Neutrophil (primary cell): ENCODE measurements around the gene OSBPL6.

Source experiments
- H3K27ac ChIP-seq: fragments of 200-600 bp; sonication (generic); 2 replicates; pipeline ENCODE4 v1.5.1; 2016; ENCODE audit warnings: mild to moderate bottlenecking, moderate library complexity
- H3K27me3 ChIP-seq: fragments of 200-600 bp; sonication (generic); 2 replicates; pipeline ENCODE4 v1.6.0; 2016; ENCODE audit warnings: mild to moderate bottlenecking
- H3K36me3 ChIP-seq: fragments of 200-600 bp; sonication (generic); 2 replicates; pipeline ENCODE4 v1.5.1; 2017
- H3K4me1 ChIP-seq, 2 experiments: fragments of 200-600 bp in 1 of 2; sonication (generic) in 1 of 2; 1 replicate in 1 of 2; 2 replicates in 1 of 2; pipeline versions ENCODE4 v1.5.1 to v1.6.1; 2013 to 2016; ENCODE audit warnings: low read depth in 1 of 2, low read length in 1 of 2, mild to moderate bottlenecking in 1 of 2, moderate library complexity in 1 of 2; ENCODE audit not compliant: control insufficient read depth in 1 of 2, insufficient read depth in 1 of 2
- H3K4me3 ChIP-seq, 2 experiments: fragments of 200-600 bp in 1 of 2; sonication (generic) in 1 of 2; 1 replicate in 1 of 2; 2 replicates in 1 of 2; pipeline ENCODE4 v1.5.1; 2013 to 2016; ENCODE audit warnings: low read depth in 1 of 2, low read length in 1 of 2, mild to moderate bottlenecking in 1 of 2, moderate library complexity in 1 of 2
- H3K9me3 ChIP-seq: fragments of 200-600 bp; sonication (generic); 2 replicates; pipeline ENCODE4 v1.5.1; 2016
- CTCF ChIP-seq: fragments of 200-600 bp; sonication (generic); IDR thresholded peaks from 2 replicates; pipeline ENCODE4 v1.5.1; 2016; ENCODE audit warnings: antibody characterized with exemption

The OSBPL6 gene

DNA sequence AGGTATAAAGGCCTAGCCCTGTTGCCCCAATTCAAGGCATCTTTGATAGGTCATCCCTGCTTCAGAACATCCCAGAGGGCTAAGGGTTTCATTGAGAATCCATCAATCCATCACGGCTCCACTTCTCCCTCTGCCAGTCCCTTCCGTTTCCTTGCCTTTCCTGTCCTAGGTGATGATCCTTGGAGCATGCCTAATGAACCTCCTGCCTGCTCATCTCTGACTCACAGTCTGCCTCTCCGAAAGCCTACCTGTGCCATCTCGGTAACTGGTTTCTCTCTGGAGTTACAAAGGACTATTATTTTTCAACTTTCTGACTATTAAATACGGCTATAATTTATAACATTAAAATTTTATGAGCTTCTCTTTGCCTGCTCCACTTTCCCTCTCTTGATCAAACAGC lies 36.7 kb upstream of the OSBPL6 start:
- Histone ChIP-seq H3K4me1 (no peaks in the 10 kb centered on the region), H3K4me3 (no peak overlapping the region), H3K27me3 (no peaks in the 10 kb centered on the region), H3K9me3 (no peaks in the 10 kb centered on the region), H3K36me3 (no peaks in the 10 kb centered on the region), H3K27ac (no peak overlapping the region)
- no peak for TF ChIP-seq CTCF

DNA sequence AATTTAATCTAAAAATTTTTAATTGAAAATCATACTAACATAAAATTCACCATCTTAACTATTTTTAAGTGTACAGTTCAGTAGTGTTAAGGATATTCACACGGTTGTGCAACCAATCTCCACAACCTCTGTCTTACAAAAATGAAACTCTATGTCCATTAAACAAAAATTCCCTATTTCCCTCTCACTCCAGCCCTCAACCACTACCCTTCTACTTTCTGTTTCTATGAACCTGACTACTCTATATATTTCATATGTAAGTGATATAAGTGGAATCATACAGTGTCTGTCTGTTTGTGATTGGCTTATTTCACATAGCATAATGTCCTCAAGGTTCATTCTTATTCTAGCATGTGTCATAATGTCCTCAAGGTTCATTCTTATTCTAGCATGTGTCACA lies 34.3 kb upstream of the OSBPL6 start:
- Histone ChIP-seq H3K4me1 (no peaks in the 10 kb centered on the region), H3K9me3 (no peaks in the 10 kb centered on the region), H3K27ac (no peak overlapping the region), H3K4me3 (no peak overlapping the region), H3K27me3 (no peaks in the 10 kb centered on the region), H3K36me3 (no peaks in the 10 kb centered on the region)
- no peak for TF ChIP-seq CTCF

GRCh38 chr2:178160601-178161000 lies 33.7 kb upstream of the OSBPL6 start:
- Histone ChIP-seq H3K27me3 (no peaks in the 10 kb centered on the region), H3K4me3 (no peak overlapping the region), H3K9me3 (no peaks in the 10 kb centered on the region), H3K27ac (no peak overlapping the region), H3K4me1 (no peaks in the 10 kb centered on the region), H3K36me3 (no peaks in the 10 kb centered on the region)
- TF ChIP-seq CTCF: no peak

GRCh38 chr2:178163395-178163794 lies 30.9 kb upstream of the OSBPL6 start:
- no peak overlapping the region for H3K27ac ChIP-seq
- H3K9me3 ChIP-seq: no peaks in the 10 kb centered on the region
- no peak for TF ChIP-seq CTCF
- no peaks in the 10 kb centered on the region for H3K36me3 ChIP-seq
- H3K27me3 ChIP-seq: no peaks in the 10 kb centered on the region
- no peak overlapping the region for H3K4me3 ChIP-seq
- H3K4me1 ChIP-seq: no peaks in the 10 kb centered on the region

GRCh38 chr2:178163911-178164310 lies 30.4 kb upstream of the OSBPL6 start:
- no peaks in the 10 kb centered on the region for H3K4me1 ChIP-seq
- no peaks in the 10 kb centered on the region for H3K36me3 ChIP-seq

More at GRCh38 chr2:178163911-178164310, 30.4 kb upstream of the OSBPL6 start:
- no peak overlapping the region for H3K4me3 ChIP-seq
- TF ChIP-seq CTCF: no peak
- H3K27ac ChIP-seq: no peak overlapping the region
- no peaks in the 10 kb centered on the region for H3K27me3 ChIP-seq
- H3K9me3 ChIP-seq: no peaks in the 10 kb centered on the region
